OCI-LY7 (cell line): ENCODE data around the gene RXRA. TPM values are rescaled to one million over a fixed set of nuclear protein-coding genes. Genes with fewer than 3 reads are reported as not detected.

ENCODE experiments used
- BruUV-seq: library from RNA; stranded (reverse); fragments of 400-500 nt; replicated peaks from 2 replicates; lab custom pipeline; 2021; lab: Mats Ljungman, UMichigan
- CTCF ChIA-PET: fragments of 300-600 bp; sonication (Branson Sonifier 250); formaldehyde crosslinking; loops from one replicate; lab custom pipeline; 2022; ENCODE audit warnings: antibody characterized with exemption; ENCODE audit not compliant: unreplicated experiment; lab: Charles Lee
- POLR2A ChIA-PET: fragments of 300-600 bp; sonication (Branson Sonifier 250); formaldehyde crosslinking; loops from one replicate; lab custom pipeline; 2022; ENCODE audit warnings: antibody characterized with exemption; lab: Charles Lee
- DNase-seq: peaks from one replicate; pipeline ENCODE4 v3.0.0-alpha.2; 2015; ENCODE audit warnings: low spot score
- H2AFZ ChIP-seq: fragments of 200-600 bp; sonication (generic), shearing (Covaris generic); 2 replicates; pipeline ENCODE4 v1.6.1; 2014; ENCODE audit warnings: mild to moderate bottlenecking, antibody characterized with exemption, low read length, moderate library complexity
- H3K27ac ChIP-seq: fragments of 200-600 bp; sonication (generic); 2 replicates; pipeline ENCODE4 v1.5.1; 2014; ENCODE audit warnings: mixed run types, low read depth, mild to moderate bottlenecking, moderate library complexity, low read length, inconsistent platforms; ENCODE audit not compliant: poor library complexity, severe bottlenecking
- H3K36me3 ChIP-seq: fragments of 200-600 bp; sonication (generic); 2 replicates; pipeline ENCODE4 v1.6.1; 2014; ENCODE audit warnings: mild to moderate bottlenecking, antibody characterized with exemption, low read length, moderate library complexity, mixed read lengths; ENCODE audit not compliant: insufficient read depth
- H3K4me1 ChIP-seq: fragments of 200-600 bp; sonication (generic); 2 replicates; pipeline ENCODE4 v1.5.1; 2014; ENCODE audit warnings: mild to moderate bottlenecking, low read length; ENCODE audit not compliant: insufficient read depth, poor library complexity, severe bottlenecking
- H3K4me2 ChIP-seq: fragments of 200-600 bp; sonication (generic); 2 replicates; pipeline ENCODE4 v1.6.1; 2014; ENCODE audit warnings: mild to moderate bottlenecking, low read length
- H3K4me3 ChIP-seq: fragments of 200-600 bp; sonication (generic); 2 replicates; pipeline ENCODE4 v1.5.1; 2014; ENCODE audit warnings: mild to moderate bottlenecking, low read depth, low read length; ENCODE audit not compliant: poor library complexity, severe bottlenecking
- H3K79me2 ChIP-seq: fragments of 200-600 bp; sonication (generic); 2 replicates; pipeline ENCODE4 v1.6.1; 2016; ENCODE audit warnings: low read depth, mild to moderate bottlenecking, low read length, moderate library complexity, mixed read lengths; ENCODE audit not compliant: insufficient read depth
- H3K9me2 ChIP-seq: fragments of 200-600 bp; sonication (generic); 2 replicates; pipeline ENCODE4 v1.6.1; 2016; ENCODE audit warnings: mild to moderate bottlenecking, low read length, mixed read lengths; ENCODE audit not compliant: insufficient read depth
- H3K9me3 ChIP-seq: fragments of 200-600 bp; sonication (generic); 2 replicates; pipeline ENCODE4 v1.6.1; 2014; ENCODE audit warnings: mild to moderate bottlenecking, mixed run types, low read length, mixed read lengths
- H4K20me1 ChIP-seq: fragments of 200-600 bp; sonication (generic); 2 replicates; pipeline ENCODE4 v1.6.1; 2014; ENCODE audit warnings: mild to moderate bottlenecking, antibody characterized with exemption, low read length, moderate library complexity, mixed read lengths; ENCODE audit not compliant: insufficient read depth
- CTCF ChIP-seq: fragments of 200-600 bp; sonication (generic); conservative IDR thresholded peaks from 2 replicates; pipeline ENCODE4 v1.5.1; 2014; ENCODE audit warnings: mild to moderate bottlenecking, antibody characterized with exemption, low read length, moderate library complexity, mixed read lengths
- EZH2phosphoT487 ChIP-seq: fragments of 200-600 bp; sonication (generic); IDR thresholded peaks from 2 replicates; pipeline ENCODE4 v1.6.1; 2018; ENCODE audit warnings: low read depth, borderline replicate concordance, mild to moderate bottlenecking, mixed run types, antibody characterized with exemption, low read length, moderate library complexity, mixed read lengths
- intact Hi-C: fragments of 100-400 bp; cut with micrococcal nuclease; formaldehyde crosslinking; loops from one replicate; pipeline ENCODE4 v1.10.0; 2022; ENCODE audit not compliant: unreplicated experiment
- total RNA-seq, 2 experiments: library from RNA; depleted of rRNA in 1 of 2; stranded (reverse); fragments of >200 nt in 1 of 2; shearing (Covaris generic) in 1 of 2; gene quantifications; 2 replicates each; pipeline ENCODE4 v1.2.3, GENCODE V29; 2014 to 2022

Gene RXRA
- total RNA-seq, 2 experiments from 2014 or later, result 0.25 to 0.40 TPM

DNA sequence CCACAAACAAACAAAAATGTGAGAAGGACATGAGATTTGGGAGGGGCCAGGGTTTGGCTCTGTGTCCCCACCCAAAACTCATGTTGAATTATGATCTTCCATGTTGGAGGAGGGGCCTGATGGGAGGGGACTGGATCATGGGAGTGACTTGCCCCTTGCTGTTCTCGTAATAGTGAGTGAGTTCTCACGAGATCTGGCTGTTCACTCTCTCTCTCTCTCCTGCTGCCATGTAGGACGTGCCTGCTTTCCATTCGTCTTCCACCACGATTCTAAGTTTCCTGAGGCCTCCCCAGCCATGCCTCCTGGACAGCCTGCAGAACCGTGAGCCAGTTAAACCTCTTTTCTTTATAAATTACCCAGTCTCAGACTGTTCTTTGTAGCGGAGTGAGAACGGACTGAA is 118.7 kb downstream of the RXRA start:
- Histone ChIP-seq H2AFZ (no peak overlapping the region), H4K20me1 (no peaks in the 10 kb centered on the region), H3K79me2 (no peaks in the 10 kb centered on the region), H3K9me2 (no peaks in the 10 kb centered on the region), H3K4me3 (no peak overlapping the region), H3K4me1 (peaks cover 3% of the 10 kb centered on the region), H3K9me3 (peaks cover 11% of the 10 kb centered on the region), H3K27ac (no peak overlapping the region), H3K36me3 (no peaks in the 10 kb centered on the region), H3K4me2 (no peak overlapping the region)
- no TSS peak for BruUV-seq
- DNase-seq, result no peak
- intact Hi-C loops, result no loop called here
- no peak for TF ChIP-seq CTCF
- TF ChIP-seq EZH2phosphoT487, result no peak
- ChIA-PET POLR2A (no interaction called here), CTCF (no interaction called here)

DNA sequence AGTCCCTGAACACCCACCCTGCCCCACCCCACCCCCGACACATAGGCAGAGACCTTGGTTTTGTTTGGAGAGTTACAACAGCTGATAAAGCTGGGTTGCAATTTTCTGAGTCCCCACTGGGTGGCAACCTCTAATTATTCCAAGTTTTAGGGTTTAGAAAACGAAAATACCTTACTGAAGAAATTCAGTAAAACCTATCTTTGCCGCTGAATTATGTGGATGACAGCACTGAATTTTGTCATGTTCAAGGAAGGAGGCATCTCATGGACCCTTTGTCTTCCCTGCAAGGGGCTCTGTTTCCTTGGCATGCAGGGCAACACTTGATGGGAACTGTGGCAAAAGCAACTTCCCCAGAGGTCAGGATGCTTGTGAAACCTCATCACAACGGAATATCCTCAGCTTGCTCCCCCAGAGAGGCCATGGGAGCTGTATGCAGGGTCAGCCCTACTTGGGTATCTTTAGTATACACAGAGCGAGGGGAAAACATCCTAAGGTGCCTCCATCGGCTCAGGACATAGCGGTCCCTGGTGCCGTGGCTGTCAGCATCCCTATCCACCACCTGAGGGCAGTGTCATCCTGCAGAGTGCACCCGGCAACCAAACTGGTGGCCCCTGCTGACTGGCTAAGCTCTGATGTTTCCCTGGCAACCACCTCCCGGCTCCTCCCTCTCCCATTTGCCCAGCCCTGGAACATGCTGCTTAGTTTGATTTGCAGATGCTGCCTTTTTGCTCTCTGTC is 123.1 kb downstream of the RXRA start:
- DNase-seq, result peak; percentile 66
- POLR2A ChIA-PET, result interaction anchor here (0.5 kb wide), 1 partner anchor 301 kb away, joined by 4 read pairs; no protein-coding TSS in a partner anchor
- Histone ChIP-seq H3K79me2 (no peaks in the 10 kb centered on the region), H3K4me1 (no peaks in the 10 kb centered on the region), H3K9me2 (no peaks in the 10 kb centered on the region), H3K36me3 (no peaks in the 10 kb centered on the region), H3K9me3 (peaks cover 11% of the 10 kb centered on the region), H3K4me2 (no peak overlapping the region), H2AFZ (no peak overlapping the region), H4K20me1 (no peaks in the 10 kb centered on the region), H3K4me3 (no peak overlapping the region), H3K27ac (no peak overlapping the region)
- TF ChIP-seq CTCF, result peak; percentile 73
- no peak for TF ChIP-seq EZH2phosphoT487
- no TSS peak for BruUV-seq
- CTCF ChIA-PET, result no interaction called here
- intact Hi-C loops, result no loop called here

DNA sequence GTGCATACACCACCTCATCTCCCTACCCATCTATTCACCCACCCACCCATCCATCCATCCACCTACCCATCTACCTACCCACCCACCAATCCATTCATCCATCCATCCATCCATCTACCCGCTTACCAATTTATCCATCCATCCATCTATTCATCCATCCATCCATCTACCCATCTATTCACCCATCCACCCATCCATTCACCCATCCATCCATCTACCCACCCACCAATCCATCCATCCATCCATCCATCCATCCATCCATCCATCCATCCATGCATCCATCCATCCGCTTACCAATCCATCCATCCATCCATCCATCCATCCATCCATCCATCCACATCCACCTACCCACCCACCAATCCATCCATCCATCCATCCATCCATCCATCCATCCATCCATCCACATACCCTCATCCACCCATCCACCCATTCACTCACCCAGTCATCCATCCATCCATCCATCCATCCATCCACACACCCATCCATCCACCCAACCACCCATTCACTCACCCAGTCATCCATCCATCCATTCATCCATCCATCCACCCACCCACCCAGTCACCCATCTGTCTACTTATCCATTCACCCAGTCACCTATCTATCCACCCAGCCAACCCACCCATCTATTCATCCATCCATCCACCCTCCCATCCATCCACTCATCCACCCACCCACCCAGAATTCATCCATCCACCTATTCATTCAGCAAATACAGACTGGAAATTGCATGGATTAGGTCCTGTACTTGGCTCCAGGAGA is 125.6 kb downstream of the RXRA start:
- no peaks in the 10 kb centered on the region for H3K79me2 ChIP-seq
- TF ChIP-seq EZH2phosphoT487 (no peak), CTCF (no peak)
- H3K27ac ChIP-seq, result no peak overlapping the region
- H4K20me1 ChIP-seq, result no peaks in the 10 kb centered on the region
- no peaks in the 10 kb centered on the region for H3K4me1 ChIP-seq
- no peaks in the 10 kb centered on the region for H3K9me2 ChIP-seq
- DNase-seq, result no peak
- ChIA-PET POLR2A (no interaction called here), CTCF (no interaction called here)
- intact Hi-C loops, result no loop called here
- H3K4me3 ChIP-seq, result no peak overlapping the region
- H3K9me3 ChIP-seq, result peaks cover 11% of the 10 kb centered on the region
- BruUV-seq, result no TSS peak
- H3K4me2 ChIP-seq, result no peak overlapping the region
- no peak overlapping the region for H2AFZ ChIP-seq
- no peaks in the 10 kb centered on the region for H3K36me3 ChIP-seq
